GM12878 (cell line): ENCODE data around the gene PKD1.

Experiments
- CHD2 ChIP-seq: IDR thresholded peaks from 2 replicates; pipeline ENCODE4 v1.6.1; 2011; ENCODE audit warnings: low read depth, low read length, improper control_type of control experiment, borderline replicate concordance
- EP300 ChIP-seq, 2 experiments: fragments of 150-350 bp in 1 of 2; IDR thresholded peaks; 2 replicates each; pipeline ENCODE4 v1.6.1; 2011 to 2012; ENCODE audit warnings: low read depth in 2 of 2, low read length in 2 of 2, borderline replicate concordance in 1 of 2, improper control_type of control experiment in 1 of 2, inconsistent platforms in 1 of 2; ENCODE audit not compliant: control insufficient read depth in 1 of 2
- EZH2 ChIP-seq: IDR thresholded peaks from 2 replicates; pipeline ENCODE4 v1.6.1; 2012; ENCODE audit warnings: low read depth, mild to moderate bottlenecking, control low read depth, inconsistent platforms, low read length, borderline replicate concordance; ENCODE audit not compliant: control insufficient read depth
- MXI1 ChIP-seq: fragments of 150-350 bp; IDR thresholded peaks from 2 replicates; pipeline ENCODE4 v1.6.1; 2011; ENCODE audit warnings: low read depth, mild to moderate bottlenecking, inconsistent platforms, low read length, improper control_type of control experiment
- NFYB ChIP-seq: IDR thresholded peaks from 2 replicates; pipeline ENCODE4 v1.6.1; 2011; ENCODE audit warnings: low read depth, mild to moderate bottlenecking, low read length, improper control_type of control experiment, moderate library complexity; ENCODE audit not compliant: insufficient read depth
- NR2C2 ChIP-seq: IDR thresholded peaks from 2 replicates; pipeline ENCODE4 v1.6.1; 2011; ENCODE audit warnings: borderline replicate concordance, low read depth; ENCODE audit not compliant: control insufficient read depth, insufficient read length
- POLR2AphosphoS5 ChIP-seq: IDR thresholded peaks from 2 replicates; pipeline ENCODE4 v1.6.1; 2011; ENCODE audit warnings: mild to moderate bottlenecking, low read length, inconsistent platforms
- SP1 ChIP-seq: IDR thresholded peaks from one replicate; pipeline ENCODE4 v1.6.1; 2011; ENCODE audit warnings: low read depth, low read length
- SREBF2 ChIP-seq: IDR thresholded peaks from 2 replicates; pipeline ENCODE4 v1.6.1; 2012; ENCODE audit warnings: mild to moderate bottlenecking, low read length
- TAF1 ChIP-seq: IDR thresholded peaks from 2 replicates; pipeline ENCODE4 v1.6.1; 2011; ENCODE audit warnings: mild to moderate bottlenecking, low read depth, low read length, borderline replicate concordance
- TF ChIP-seq, protein P1 (sequence below): fragments of 450-650 bp; IDR thresholded peaks from 2 replicates; pipeline ENCODE4 v1.6.1; 2017; ENCODE audit warnings: mild to moderate bottlenecking, low read depth, inconsistent platforms; ENCODE audit not compliant: poor library complexity, severe bottlenecking
- TF ChIP-seq, protein P2 (sequence below), 3 experiments: IDR thresholded peaks in 2 of 3; conservative IDR thresholded peaks in 1 of 3; 2 replicates each; pipeline ENCODE4 v1.5.1; 2011; ENCODE audit warnings: low read depth in 3 of 3, low read length in 3 of 3, mild to moderate bottlenecking in 3 of 3, control low read depth in 2 of 3, moderate library complexity in 2 of 3, inconsistent platforms in 1 of 3, mixed read lengths in 1 of 3; ENCODE audit not compliant: control insufficient read depth in 2 of 3, insufficient read depth in 1 of 3; ENCODE audit errors: extremely low read depth in 1 of 3
- TF ChIP-seq, protein P3 (sequence below): IDR thresholded peaks from 2 replicates; pipeline ENCODE4 v1.6.1; 2011; ENCODE audit warnings: low read depth, mild to moderate bottlenecking, low read length, moderate library complexity, borderline replicate concordance; ENCODE audit errors: extremely low read depth

DNA sequence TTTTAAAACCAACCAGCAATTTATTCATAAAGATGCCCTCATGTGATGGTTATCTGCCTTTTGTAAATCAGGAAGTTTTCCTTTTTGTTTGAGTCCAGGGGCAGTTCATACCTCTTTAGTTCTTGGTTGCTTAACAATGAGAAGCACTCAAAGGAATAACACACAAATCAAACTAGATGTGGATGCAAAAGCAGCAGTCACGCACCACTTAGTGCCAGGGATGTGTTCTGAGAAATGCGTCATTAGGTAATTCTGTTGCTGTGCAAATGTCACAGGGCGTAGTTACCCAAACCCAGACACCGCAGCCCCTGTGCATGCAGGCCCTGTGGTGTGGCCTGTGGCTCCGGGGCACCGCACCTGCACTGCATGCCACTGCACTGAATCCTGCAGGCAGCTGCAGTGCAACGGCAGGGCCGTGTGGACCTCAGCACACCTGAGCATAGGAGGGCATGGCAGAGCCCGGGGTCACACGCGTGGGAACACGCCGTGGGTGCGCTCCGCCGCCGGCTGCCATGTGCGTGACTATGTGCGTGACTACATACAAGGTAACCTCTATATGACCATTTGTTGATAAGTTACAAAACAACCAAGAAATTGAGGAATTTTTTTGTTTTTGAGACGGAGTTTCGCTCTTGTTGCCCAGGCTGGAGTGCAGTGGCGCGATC is 39.6 kb downstream of the PKD1 start:
- TF ChIP-seq, protein P1, sequence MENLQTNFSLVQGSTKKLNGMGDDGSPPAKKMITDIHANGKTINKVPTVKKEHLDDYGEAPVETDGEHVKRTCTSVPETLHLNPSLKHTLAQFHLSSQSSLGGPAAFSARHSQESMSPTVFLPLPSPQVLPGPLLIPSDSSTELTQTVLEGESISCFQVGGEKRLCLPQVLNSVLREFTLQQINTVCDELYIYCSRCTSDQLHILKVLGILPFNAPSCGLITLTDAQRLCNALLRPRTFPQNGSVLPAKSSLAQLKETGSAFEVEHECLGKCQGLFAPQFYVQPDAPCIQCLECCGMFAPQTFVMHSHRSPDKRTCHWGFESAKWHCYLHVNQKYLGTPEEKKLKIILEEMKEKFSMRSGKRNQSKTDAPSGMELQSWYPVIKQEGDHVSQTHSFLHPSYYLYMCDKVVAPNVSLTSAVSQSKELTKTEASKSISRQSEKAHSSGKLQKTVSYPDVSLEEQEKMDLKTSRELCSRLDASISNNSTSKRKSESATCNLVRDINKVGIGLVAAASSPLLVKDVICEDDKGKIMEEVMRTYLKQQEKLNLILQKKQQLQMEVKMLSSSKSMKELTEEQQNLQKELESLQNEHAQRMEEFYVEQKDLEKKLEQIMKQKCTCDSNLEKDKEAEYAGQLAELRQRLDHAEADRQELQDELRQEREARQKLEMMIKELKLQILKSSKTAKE: no peak
- TF ChIP-seq, protein P2, sequence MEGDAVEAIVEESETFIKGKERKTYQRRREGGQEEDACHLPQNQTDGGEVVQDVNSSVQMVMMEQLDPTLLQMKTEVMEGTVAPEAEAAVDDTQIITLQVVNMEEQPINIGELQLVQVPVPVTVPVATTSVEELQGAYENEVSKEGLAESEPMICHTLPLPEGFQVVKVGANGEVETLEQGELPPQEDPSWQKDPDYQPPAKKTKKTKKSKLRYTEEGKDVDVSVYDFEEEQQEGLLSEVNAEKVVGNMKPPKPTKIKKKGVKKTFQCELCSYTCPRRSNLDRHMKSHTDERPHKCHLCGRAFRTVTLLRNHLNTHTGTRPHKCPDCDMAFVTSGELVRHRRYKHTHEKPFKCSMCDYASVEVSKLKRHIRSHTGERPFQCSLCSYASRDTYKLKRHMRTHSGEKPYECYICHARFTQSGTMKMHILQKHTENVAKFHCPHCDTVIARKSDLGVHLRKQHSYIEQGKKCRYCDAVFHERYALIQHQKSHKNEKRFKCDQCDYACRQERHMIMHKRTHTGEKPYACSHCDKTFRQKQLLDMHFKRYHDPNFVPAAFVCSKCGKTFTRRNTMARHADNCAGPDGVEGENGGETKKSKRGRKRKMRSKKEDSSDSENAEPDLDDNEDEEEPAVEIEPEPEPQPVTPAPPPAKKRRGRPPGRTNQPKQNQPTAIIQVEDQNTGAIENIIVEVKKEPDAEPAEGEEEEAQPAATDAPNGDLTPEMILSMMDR (IDR thresholded peaks at IDR 0.05 in 2 of 3, conservative IDR thresholded peaks at IDR 0.05 in 1 of 3; ENCODE audit: control insufficient read depth in 2 of 3, extremely low read depth in 1 of 3, insufficient read depth in 1 of 3, low read depth in 3 of 3, low read length in 3 of 3): no peak
- TF ChIP-seq MXI1 (no peak), CHD2 (no peak), NFYB (no peak), SREBF2 (no peak), EZH2 (no peak), SP1 (no peak), POLR2AphosphoS5 (no peak), NR2C2 (no peak), EP300 (IDR thresholded peaks at IDR 0.05; ENCODE audit: borderline replicate concordance in 1 of 2, control insufficient read depth in 1 of 2, low read depth in 2 of 2, low read length in 2 of 2) (no peak), TAF1 (no peak)
- TF ChIP-seq, protein P3, sequence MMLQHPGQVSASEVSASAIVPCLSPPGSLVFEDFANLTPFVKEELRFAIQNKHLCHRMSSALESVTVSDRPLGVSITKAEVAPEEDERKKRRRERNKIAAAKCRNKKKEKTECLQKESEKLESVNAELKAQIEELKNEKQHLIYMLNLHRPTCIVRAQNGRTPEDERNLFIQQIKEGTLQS: no peak
